ENCODE measurements around the gene FXYD7.

DNA sequence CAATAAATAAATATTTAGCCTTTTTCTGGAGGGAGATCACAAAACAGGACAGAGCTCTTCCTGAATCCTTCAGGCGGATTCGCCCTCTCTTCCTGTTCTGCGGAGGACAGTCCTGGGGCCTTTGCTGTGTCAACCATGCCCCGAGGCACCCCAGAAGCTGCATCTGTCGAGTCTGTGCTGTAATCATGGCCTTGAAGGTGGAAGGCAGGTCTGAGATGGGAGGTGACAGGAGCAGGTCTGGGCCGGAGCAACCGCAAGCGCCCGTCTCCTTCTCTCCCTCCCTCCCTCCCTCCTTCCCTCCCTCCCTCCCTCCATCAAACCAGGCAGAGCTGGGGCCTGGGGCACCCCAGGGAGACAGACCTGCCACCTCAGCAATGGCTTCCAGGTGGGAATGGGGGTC is 32.1 kb upstream of the FXYD7 start:
- TF ChIP-seq, protein P1, sequence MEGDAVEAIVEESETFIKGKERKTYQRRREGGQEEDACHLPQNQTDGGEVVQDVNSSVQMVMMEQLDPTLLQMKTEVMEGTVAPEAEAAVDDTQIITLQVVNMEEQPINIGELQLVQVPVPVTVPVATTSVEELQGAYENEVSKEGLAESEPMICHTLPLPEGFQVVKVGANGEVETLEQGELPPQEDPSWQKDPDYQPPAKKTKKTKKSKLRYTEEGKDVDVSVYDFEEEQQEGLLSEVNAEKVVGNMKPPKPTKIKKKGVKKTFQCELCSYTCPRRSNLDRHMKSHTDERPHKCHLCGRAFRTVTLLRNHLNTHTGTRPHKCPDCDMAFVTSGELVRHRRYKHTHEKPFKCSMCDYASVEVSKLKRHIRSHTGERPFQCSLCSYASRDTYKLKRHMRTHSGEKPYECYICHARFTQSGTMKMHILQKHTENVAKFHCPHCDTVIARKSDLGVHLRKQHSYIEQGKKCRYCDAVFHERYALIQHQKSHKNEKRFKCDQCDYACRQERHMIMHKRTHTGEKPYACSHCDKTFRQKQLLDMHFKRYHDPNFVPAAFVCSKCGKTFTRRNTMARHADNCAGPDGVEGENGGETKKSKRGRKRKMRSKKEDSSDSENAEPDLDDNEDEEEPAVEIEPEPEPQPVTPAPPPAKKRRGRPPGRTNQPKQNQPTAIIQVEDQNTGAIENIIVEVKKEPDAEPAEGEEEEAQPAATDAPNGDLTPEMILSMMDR (optimal IDR thresholded peaks at IDR 0.05 in 1 of 3, IDR thresholded peaks at IDR 0.05 in 1 of 3, conservative IDR thresholded peaks at IDR 0.05 in 1 of 3; ENCODE audit: extremely low read depth in 1 of 3, insufficient read depth in 2 of 3, low read length in 3 of 3) = no peak
- no peak for TF ChIP-seq EZH2 (IDR thresholded peaks at IDR 0.05; ENCODE audit: low read length)
